Right lobe of liver (tissue), 4 donors: ENCODE measurements around the gene PDE4B.
"Not testable (repeated sequence)": the region's sequence is repeated elsewhere in the genome, so short reads cannot be mapped to it uniquely, and the experiment has no call there.

ENCODE experiments used
- POLR2A ChIP-seq: fragments of 450-650 bp; IDR thresholded peaks from one replicate; pipeline ENCODE4 v1.6.1; 2017; ENCODE audit warnings: antibody characterized with exemption, mild to moderate bottlenecking
- TF ChIP-seq, protein P1 (sequence below), 4 donors: fragments of 200-600 bp in 3 of 4; fragments of 450-650 bp in 1 of 4; IDR thresholded peaks; one replicate each; pipeline versions ENCODE4 v1.5.1 to v1.8.0; 2016 to 2022; ENCODE audit warnings: antibody characterized with exemption in 4 of 4, mild to moderate bottlenecking in 2 of 4
- donor health status: DM: no; HTN: no; CAD: no.
- donor health status: DM: no; HTN: no; CAD: no.
- donor health status: DM: no; HTN: yes; CAD: no.

DNA sequence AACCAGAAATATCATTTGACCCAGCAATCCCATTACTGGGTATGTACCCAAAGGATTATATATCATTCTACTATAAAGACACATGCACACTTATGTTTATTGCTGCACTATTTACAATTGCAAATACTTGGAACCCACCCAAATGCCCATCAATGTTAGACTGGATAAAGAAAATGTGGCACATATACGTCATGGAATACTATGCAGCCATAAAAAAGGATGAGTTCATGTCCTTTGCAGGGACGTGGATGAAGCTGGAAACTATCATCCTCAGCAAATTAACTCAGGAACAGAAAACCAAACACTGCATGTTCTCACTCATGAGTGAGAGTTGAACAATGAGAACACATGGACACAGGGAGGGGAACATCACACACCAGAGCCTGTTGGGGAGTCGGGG lies 85.6 kb downstream of the PDE4B start:
- TF ChIP-seq, protein P1, sequence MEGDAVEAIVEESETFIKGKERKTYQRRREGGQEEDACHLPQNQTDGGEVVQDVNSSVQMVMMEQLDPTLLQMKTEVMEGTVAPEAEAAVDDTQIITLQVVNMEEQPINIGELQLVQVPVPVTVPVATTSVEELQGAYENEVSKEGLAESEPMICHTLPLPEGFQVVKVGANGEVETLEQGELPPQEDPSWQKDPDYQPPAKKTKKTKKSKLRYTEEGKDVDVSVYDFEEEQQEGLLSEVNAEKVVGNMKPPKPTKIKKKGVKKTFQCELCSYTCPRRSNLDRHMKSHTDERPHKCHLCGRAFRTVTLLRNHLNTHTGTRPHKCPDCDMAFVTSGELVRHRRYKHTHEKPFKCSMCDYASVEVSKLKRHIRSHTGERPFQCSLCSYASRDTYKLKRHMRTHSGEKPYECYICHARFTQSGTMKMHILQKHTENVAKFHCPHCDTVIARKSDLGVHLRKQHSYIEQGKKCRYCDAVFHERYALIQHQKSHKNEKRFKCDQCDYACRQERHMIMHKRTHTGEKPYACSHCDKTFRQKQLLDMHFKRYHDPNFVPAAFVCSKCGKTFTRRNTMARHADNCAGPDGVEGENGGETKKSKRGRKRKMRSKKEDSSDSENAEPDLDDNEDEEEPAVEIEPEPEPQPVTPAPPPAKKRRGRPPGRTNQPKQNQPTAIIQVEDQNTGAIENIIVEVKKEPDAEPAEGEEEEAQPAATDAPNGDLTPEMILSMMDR (IDR thresholded peaks at IDR 0.05) = not testable (repeated sequence)
- TF ChIP-seq POLR2A = not testable (repeated sequence)
